NCI-H345 treated with DMSO at 0.1 percent for 48 hours (cell line): ENCODE measurements around the gene ZNF813.
"Not testable (repeated sequence)": the region's sequence is repeated elsewhere in the genome, so short reads cannot be mapped to it uniquely, and the experiment has no call there.

Source experiments
- DNase-seq: peaks from one replicate; lab custom pipeline; 2025; ENCODE audit not compliant: unreplicated experiment; lab: John Stamatoyannopoulos, UW

Gene ZNF813

DNA sequence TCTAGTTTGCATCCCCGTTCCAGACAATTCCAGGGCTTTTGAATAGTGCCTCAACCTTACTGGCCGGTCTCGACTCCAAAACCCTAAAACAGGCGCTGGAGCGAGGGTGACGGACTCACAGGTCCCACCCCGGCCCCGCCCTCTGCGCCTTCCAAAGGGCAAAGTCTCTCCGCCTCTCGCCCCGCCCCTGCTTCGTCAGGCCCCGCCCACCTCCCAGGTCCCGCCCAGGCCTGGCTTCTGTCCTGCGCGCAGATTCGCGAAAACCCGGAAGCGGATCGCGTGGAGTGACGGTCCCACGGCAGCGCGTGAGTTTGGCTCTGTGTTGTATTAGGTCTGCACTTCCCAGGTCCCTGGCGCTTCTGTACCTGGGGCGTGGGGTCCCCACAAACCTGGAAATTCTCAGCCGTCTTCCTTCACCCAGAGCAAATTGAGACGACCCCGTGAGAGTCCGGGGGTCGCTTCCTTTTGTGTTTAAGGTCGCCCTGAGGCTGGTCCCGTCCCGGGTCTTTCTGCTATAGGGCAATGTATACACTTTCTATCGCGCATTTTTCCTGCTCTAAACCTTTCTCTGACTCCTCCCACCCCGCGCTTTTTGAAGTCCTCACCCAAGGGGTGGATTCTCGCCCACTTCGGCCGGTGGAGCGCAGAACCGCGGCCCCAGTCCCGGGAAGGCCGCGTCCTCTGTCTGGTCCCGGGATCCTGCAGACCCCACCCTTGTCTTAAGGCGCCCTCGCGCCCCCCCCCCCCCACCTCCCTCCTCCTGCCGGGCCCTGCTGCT, at the start of gene ZNF813:
TSS of gene ZNF813 (plus strand) at position 249 of the 778 bp plus-strand sequence. CDS start 16,090 bp downstream, outside the sequence.
- peak; percentile 47 for DNase-seq

DNA sequence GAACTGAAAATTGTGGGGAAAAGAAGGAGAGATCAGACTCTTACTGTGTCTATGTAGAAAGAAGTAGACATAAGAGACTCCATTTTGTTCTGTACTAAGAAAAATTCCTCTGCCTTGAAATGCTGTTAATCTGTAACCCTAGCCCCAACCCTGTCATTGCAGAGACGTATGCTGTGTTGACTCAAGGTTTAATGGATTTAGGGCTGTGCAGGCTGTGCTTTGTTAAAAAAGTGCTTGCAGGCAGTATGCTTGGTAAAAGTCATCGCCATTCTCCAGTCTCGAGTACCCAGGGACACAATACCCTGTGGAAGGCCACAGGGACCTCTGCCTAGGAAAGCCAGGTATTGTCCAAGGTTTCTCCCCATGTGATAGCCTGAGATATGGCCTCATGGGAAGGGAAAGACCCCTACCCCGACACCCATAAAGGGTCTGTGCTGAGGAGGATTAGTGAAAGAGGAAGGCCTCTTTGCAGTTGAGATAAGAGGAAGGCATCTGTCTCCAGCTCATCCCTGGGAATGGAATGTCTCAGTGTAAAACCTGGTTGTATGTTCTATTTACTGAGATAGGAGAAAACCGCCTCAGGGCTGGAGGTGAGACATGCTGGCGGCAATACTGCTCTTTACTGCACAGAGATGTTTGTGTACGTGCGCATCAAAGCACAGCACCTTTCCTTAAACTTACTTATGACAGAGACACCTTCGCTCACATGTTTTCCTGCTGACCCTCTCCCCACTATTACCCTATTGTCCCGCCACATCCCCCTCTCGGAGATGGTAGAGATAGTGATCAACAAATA, 46.8 kb upstream of the ZNF813 start:
- DNase-seq: not testable (repeated sequence)

DNA sequence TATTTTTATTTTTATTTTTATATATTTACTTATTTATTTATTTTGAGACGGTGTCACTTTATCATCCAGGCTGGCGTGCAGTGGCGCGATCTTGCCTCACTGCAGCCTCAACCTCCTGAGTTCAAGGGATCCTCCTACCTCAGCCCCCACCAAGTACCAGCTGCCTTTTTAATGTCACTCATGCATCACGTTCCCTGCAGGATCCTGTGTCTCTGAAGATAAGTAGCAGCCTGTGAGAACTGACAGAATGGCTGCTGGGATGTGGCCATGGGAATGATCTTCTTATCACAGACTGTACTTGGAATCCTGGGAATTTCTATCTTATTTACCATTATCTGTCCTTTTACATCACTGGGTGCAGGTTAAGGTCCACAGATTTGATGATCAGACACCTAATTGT, 45.0 kb upstream of the ZNF813 start:
- DNase-seq: peak; percentile 32

DNA sequence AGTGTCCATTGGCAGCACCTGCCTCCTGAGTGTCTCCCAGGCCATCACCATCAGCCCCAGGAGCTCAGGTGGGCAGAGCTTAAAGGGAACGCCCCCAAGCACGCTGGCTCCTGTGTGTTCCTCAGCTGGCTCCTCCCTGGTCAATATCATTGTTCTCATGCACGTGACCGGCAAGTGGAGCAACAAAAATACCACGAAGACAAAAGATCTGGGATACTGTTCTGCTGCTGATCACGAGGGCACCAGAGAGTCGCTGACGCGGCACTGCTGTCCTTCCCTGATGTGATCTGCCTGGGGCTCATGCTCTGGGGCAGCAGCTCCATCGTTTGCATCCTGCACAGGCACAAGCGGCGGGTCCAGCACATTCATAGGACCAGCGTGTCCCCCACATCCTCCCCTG, 44.5 kb upstream of the ZNF813 start:
- peak; percentile 0 for DNase-seq

- not testable (repeated sequence) for DNase-seq
These were observed 43.9 kb upstream of the ZNF813 start for GRCh38 chr19:53423680-53424079.

GRCh38 chr19:53424968-53425597, 42.5 kb upstream of the ZNF813 start:
- DNase-seq: peak; percentile 43

GRCh38 chr19:53431399-53432087, 36.0 kb upstream of the ZNF813 start, which contains the start of gene ZNF761:
Gene ZNF761, plus strand, starts transcription at chr19:53431984. Its CDS starts 15,285 bp downstream, at chr19:53447269.
- peak; percentile 74 for DNase-seq

DNA sequence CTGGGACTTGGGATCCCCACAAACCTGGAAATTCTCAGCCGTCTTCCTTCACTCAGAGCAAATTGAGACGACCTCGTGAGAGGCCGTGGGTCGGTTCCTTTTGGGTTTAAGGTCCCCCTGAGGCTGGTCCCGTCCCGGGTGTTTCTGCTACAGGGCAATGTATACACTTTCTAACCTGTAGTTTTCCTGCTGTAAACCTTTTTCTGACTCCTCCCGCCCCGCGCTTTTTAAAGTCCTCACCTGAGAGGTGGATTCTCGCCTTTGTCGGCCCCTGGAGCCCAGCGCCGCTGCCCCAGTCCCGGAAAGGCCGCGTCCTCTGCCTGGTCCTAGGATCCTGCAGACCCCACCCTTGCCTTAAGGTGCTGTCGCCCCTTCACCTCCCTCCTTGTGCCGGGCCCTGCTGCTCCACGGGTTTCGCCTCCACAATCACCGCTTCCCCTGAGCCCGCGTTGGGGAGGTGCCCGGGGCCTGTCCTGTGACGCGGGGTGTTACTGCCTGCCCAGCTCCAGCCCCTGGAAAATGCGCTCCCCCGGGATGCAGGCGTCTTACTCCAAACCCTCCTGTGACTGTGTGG, 35.4 kb upstream of the ZNF813 start:
- no peak for DNase-seq

DNA sequence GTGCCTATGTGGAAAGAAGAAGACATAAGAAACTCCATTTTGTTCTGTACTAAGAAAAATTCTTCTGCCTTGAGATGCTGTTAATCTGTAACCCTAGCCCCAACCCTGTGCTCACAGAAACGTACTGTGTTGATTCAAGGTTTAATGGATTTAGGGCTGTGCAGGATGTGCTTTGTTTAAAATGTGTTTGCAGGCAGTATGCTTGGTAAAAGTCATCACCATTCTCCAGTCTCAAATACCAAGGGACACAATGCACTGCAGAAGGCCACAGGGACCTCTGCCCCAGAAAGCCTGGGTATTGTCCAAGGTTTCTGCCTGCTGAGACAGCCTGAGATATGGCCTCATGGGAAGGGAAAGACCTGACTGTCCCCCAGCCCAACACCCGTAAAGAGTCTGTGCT, 23.7 kb upstream of the ZNF813 start:
- not testable (repeated sequence) for DNase-seq

DNA sequence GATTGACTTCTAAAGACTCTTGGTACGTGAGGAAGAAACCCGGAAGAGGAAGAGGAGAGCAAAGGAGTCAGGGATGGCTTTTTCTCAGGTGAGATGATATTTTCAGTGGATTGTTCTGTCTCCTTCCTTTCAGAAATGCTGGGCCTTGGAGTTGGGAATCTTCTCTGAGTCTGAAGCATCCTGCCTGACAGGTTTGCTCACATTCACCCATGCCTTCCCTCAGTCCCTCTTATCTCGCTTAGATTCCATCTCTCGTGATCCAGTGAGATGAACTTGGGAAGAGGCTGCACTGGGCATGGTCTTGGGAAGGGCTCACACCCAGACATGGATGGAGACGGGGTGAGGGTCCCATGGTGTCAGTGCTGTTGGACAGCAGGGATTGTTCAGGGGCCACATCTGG, 20.3 kb upstream of the ZNF813 start:
- not testable (repeated sequence) for DNase-seq

GRCh38 chr19:53455828-53456227, 11.7 kb upstream of the ZNF813 start:
- no peak for DNase-seq

DNA sequence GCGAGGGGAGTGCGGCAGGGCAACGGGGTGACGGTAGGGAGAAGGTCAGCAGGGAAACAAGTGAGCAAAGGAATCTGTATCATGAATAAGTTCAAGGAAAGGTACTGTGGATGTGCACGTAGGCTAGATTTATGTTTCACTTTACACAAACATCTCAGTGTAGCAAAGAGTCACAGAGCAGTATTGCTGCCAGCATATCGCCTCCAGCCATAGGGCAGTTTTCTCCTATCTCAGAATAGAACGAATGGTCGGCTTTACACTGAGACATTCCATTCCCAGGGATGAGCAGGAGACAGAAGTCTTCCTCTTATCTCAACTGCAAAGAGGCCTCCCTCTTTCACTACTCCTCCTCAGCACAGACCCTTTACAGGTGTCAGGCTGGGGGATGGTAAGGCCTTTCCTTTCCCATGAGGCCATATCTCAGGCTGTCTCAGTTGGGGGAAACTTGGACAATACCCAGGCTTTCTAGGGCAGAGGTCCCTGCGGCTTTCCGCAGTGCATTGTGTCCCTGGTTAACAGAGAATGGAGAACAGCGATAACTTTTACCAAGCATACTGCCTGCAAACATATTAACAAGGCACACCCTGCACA, 7.3 kb upstream of the ZNF813 start:
- DNase-seq: not testable (repeated sequence)

- no peak for DNase-seq
These were observed 5.7 kb upstream of the ZNF813 start for GRCh38 chr19:53461866-53462265.

DNA sequence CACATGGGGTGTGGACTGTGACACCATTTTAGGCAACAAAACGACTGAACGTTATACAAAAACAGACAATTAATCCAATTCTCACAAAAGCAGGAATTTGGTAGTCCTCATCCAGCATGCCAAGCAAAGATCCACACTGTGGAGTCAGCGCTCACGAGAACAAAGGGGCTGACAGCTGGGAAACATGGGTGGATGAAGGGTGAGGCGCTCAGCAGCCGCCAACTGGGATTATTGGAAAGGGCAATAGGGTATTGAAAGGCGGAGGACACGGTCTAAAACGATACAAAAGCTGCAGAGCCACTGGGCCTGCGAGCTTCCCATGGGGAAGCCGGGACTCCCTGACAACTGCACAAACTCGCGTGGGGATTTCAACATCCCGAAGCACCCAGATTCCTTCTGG, 4.7 kb upstream of the ZNF813 start:
- DNase-seq: no peak

GRCh38 chr19:53463263-53463662, 4.3 kb upstream of the ZNF813 start:
- no peak for DNase-seq

DNA sequence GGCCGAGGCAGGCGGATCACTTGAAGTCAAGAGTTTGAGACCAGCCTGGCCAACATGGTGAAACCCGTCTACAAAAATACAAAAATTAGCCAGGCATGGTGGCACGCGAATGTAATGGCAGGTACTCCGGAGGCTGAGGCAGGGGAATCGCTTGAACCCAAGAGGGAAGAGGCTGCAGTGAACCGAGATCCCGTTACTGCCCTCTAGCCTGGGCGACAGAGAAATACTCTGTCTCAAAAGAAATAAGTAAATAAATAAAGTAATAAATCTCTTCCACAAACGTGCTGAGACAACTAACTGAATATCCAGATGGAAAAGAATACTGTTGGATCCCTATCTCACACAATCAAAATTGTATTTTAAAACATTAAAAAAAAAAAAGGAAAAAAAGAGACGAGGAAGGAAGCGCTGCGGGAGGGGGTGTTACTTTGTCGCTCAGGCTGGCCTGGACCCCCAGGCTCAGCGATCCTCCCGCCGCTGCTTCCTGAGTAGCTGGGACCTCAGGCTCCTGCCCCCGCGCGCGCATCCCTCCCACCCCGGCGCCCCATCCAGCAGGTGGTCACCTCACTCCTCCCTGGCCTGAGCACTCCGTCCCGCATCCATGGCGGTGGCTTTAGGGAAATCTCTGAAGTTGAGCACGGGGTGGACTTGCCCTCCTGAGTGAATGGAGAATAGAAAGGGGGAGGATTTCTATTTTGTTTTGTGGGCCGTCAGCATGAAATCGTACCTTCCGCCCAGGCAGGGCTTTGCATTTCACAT, 628 bp upstream of the ZNF813 start:
- DNase-seq: no peak

GRCh38 chr19:53468628-53469027, 1.1 kb downstream of the ZNF813 start:
- not testable (repeated sequence) for DNase-seq

DNA sequence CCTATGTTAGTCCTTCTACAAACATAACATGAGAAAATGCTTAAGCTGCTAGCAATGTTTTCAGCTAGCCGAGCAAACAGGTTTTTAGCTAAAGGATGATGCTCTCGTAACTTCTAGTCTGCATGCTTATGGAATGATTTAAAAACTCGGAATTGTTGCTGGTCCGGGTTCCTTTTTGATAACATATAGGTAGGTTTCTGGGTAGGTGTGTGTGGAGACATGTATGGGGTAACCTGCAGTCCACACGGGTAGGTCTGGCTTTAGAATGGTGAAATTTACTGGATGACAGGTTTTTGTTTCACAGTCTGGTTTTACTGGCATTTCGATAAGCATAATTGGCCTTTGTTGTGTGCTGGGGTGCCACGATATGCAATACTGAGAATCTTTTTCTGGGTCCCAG, 4.4 kb downstream of the ZNF813 start:
- no peak for DNase-seq

DNA sequence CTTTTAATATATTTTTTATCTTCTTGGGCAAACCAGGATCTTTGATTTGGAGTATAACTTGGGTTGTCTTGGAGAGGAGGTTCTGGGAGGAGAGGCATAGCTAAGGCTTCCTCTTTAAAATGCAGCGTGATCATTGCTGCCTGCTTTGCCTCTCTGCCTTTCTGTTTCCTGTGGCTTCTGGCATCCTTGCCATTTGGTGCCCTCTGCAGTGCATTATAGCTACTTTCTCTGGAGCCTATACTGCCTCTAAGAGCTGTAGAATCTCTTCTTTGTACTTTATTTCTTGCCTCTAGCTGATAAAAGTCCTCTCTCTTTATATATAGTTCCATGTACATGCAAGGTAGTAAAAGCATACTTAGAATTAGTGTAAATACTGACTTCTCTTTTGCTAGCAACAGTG, 7.3 kb downstream of the ZNF813 start:
- not testable (repeated sequence) for DNase-seq
